Gastrocnemius medialis (tissue), 4 donors: Measurements from ENCODE around the gene SART3.

ENCODE experiments used
- CTCF ChIP-seq, 5 experiments: fragments of 450-650 bp in 3 of 5; fragments of 200-600 bp in 2 of 5; sonication (generic) in 2 of 5; IDR thresholded peaks in 4 of 5; conservative IDR thresholded peaks in 1 of 5; 1 replicate in 4 of 5; 2 replicates in 1 of 5; pipeline ENCODE4 v1.5.1; 2016 to 2019; ENCODE audit warnings: antibody characterized with exemption in 5 of 5, mild to moderate bottlenecking in 3 of 5, moderate library complexity in 3 of 5
- POLR2A ChIP-seq, 2 donors: fragments of 450-650 bp; IDR thresholded peaks; one replicate each; pipeline ENCODE4 v1.6.1; 2017; ENCODE audit warnings: antibody characterized with exemption in 2 of 2, mild to moderate bottlenecking in 2 of 2, moderate library complexity in 2 of 2

- TF ChIP-seq CTCF (IDR thresholded peaks at IDR 0.05 in 4 of 5, conservative IDR thresholded peaks at IDR 0.05 in 1 of 5) (no peak), POLR2A (IDR thresholded peaks at IDR 0.05) (no peak)
Observed at GRCh38 chr12:108599948-108600701, 39.2 kb upstream of the SART3 start.
